Transverse colon (tissue), 4 donors: Measurements from ENCODE around the gene MTMR8. TPM values are rescaled to one million over a fixed set of nuclear protein-coding genes. Genes with fewer than 3 reads are reported as not detected.

Experiments
- DNase-seq: peaks from one replicate; pipeline ENCODE4 v3.0.0-alpha.2; 2019
- H3K27ac ChIP-seq, 4 donors: fragments of 200-600 bp; sonication (generic); 2 replicates each; pipeline ENCODE4 v1.5.1; 2016 to 2018; ENCODE audit warnings: inconsistent platforms in 4 of 4
- H3K27me3 ChIP-seq: fragments of 200-600 bp; sonication (generic); 2 replicates; pipeline ENCODE4 v1.5.1; 2017; ENCODE audit warnings: inconsistent platforms
- H3K36me3 ChIP-seq, 4 donors: fragments of 200-600 bp; sonication (generic); 2 replicates each; pipeline ENCODE4 v1.5.1; 2017 to 2019; ENCODE audit warnings: inconsistent platforms in 4 of 4
- H3K4me1 ChIP-seq, 4 donors: fragments of 200-600 bp; sonication (generic); 2 replicates each; pipeline ENCODE4 v1.5.1; 2017 to 2020; ENCODE audit warnings: inconsistent platforms in 4 of 4
- H3K4me3 ChIP-seq, 4 donors: fragments of 200-600 bp; sonication (generic); 1 replicate in 1 of 4; 2 replicates in 3 of 4; pipeline versions ENCODE4 v1.5.1 to v1.6.1; 2017 to 2019; ENCODE audit warnings: inconsistent platforms in 4 of 4
- H3K9me3 ChIP-seq, 2 donors: fragments of 200-600 bp; sonication (generic); 2 replicates each; pipeline ENCODE4 v1.5.1; 2017 to 2019; ENCODE audit warnings: inconsistent platforms in 2 of 2
- EP300 ChIP-seq: sonication (generic); formaldehyde crosslinking; IDR thresholded peaks from one replicate; pipeline ENCODE4 v1.6.1; 2017; ENCODE audit warnings: antibody characterized with exemption, low read depth
- POLR2A ChIP-seq: fragments of 450-650 bp; IDR thresholded peaks from one replicate; pipeline ENCODE4 v1.6.1; 2016; ENCODE audit warnings: antibody characterized with exemption, mild to moderate bottlenecking, moderate library complexity
- POLR2AphosphoS5 ChIP-seq, 3 donors: sonication (generic); formaldehyde crosslinking; IDR thresholded peaks; one replicate each; pipeline ENCODE4 v1.6.1; 2016; ENCODE audit warnings: antibody characterized with exemption in 3 of 3
- WGBS, 2 donors: methylation state at CpG; one replicate each; pipeline ENCODE4 v1.1.5; 2018; ENCODE audit warnings: low coverage in 1 of 2; 5-methylcytosine and 5-hydroxymethylcytosine counted together
- in situ Hi-C, 4 donors: fragments of 200-750 bp; cut with MboI; loops; one replicate each; pipeline versions ENCODE4 v1.15.0 to v1.15.1; 2017; ENCODE audit warnings: low sequenced_read_pairs in 3 of 4, low pct_ligation_motif_present in 1 of 4, low pct_unique_long_range_greater_than_20kb in 1 of 4
- intact Hi-C: fragments of 100-400 bp; cut with DNase I; formaldehyde crosslinking; loops from one replicate; pipeline ENCODE4 v1.15.1; 2023; ENCODE audit warnings: low total_unique reads
- total RNA-seq, 4 donors: library from RNA; depleted of rRNA; stranded (reverse); fragments of >200 nt; gene quantifications; one replicate each; pipeline ENCODE4 v1.1.0, GENCODE V29; 2016
- TF ChIP-seq, protein P1 (sequence below), 5 experiments: fragments of 200-600 bp in 3 of 5; fragments of 450-650 bp in 2 of 5; sonication (generic) in 3 of 5; IDR thresholded peaks; 1 replicate in 2 of 5; 2 replicates in 3 of 5; pipeline ENCODE4 v1.5.1; 2016 to 2017; ENCODE audit warnings: antibody characterized with exemption in 5 of 5, inconsistent platforms in 3 of 5, mild to moderate bottlenecking in 2 of 5, moderate library complexity in 1 of 5

The MTMR8 gene
- total RNA-seq, 4 donors from 2014 or later = 11.2 to 20.1 (median 15.2) TPM

DNA sequence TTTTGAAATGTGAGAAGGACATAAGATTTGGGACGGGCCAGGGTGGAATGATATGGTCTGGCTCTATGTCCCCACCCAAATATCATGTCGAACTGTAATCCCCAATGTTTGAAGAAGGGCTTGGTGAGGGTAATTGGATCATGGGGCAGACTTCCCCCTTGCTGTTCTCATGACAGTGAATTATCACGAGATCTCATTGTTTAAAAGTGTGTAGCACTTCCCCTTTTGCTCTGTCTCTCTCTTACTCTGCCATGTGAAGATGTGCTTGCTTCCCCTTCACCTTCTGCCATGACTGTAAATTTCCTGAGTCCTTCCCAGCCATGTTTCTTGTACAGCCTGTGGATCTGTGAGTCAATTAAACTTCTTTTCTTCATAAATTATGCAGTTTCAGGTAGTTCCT, 17.5 kb downstream of the MTMR8 start:
- intact Hi-C loops = no loop called here
- Histone ChIP-seq H3K27me3 (no peaks in the 10 kb centered on the region), H3K4me1 (no peaks in the 10 kb centered on the region), H3K9me3 (no peaks in the 10 kb centered on the region), H3K27ac (no peak overlapping the region), H3K36me3 (no peaks in the 10 kb centered on the region), H3K4me3 (no peak overlapping the region)
- DNase-seq = no peak
- TF ChIP-seq POLR2AphosphoS5 (IDR thresholded peaks at IDR 0.05) (no peak), EP300 (no peak), POLR2A (no peak)
- TF ChIP-seq, protein P1, sequence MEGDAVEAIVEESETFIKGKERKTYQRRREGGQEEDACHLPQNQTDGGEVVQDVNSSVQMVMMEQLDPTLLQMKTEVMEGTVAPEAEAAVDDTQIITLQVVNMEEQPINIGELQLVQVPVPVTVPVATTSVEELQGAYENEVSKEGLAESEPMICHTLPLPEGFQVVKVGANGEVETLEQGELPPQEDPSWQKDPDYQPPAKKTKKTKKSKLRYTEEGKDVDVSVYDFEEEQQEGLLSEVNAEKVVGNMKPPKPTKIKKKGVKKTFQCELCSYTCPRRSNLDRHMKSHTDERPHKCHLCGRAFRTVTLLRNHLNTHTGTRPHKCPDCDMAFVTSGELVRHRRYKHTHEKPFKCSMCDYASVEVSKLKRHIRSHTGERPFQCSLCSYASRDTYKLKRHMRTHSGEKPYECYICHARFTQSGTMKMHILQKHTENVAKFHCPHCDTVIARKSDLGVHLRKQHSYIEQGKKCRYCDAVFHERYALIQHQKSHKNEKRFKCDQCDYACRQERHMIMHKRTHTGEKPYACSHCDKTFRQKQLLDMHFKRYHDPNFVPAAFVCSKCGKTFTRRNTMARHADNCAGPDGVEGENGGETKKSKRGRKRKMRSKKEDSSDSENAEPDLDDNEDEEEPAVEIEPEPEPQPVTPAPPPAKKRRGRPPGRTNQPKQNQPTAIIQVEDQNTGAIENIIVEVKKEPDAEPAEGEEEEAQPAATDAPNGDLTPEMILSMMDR (IDR thresholded peaks at IDR 0.05) = no peak
- in situ Hi-C loops = no loop called here
- WGBS, 2 donors = 74 to 100% methylated on average over 2 to 3 of the region's 3 CpGs

DNA sequence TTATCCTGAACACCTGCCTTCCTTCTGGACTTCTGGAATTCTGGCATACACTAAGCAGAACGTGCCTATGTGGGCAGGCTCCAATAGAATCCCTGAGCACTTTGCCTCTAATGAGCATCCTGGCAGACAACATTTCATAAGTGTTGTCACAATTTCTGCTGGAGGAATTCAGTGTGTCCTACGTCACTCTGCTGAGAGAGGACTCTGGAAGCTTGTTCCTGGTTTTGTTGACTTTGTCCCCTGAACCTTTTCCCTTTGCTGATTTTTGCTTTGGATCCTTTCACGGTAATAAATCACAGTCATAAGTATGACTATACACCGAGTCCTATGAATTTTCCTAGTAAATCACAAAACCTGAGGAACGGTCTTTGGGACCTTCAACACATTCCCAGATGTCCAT, 43.2 kb downstream of the MTMR8 start:
- WGBS, 2 donors = 56% methylated on average over 5 of the region's 5 CpGs; no CpG with 5 or more reads in 1 of the 2 donors
- Histone ChIP-seq H3K4me1 (no peaks in the 10 kb centered on the region), H3K27me3 (no peaks in the 10 kb centered on the region), H3K4me3 (no peak overlapping the region), H3K36me3 (no peaks in the 10 kb centered on the region), H3K9me3 (no peaks in the 10 kb centered on the region), H3K27ac (peak overlapping the region in 1 of 4 donors; percentile 12)
- TF ChIP-seq, protein P1 (IDR thresholded peaks at IDR 0.05) = no peak
- in situ Hi-C loops (no loop called here), intact Hi-C loops (no loop called here)
- no peak for DNase-seq

DNA sequence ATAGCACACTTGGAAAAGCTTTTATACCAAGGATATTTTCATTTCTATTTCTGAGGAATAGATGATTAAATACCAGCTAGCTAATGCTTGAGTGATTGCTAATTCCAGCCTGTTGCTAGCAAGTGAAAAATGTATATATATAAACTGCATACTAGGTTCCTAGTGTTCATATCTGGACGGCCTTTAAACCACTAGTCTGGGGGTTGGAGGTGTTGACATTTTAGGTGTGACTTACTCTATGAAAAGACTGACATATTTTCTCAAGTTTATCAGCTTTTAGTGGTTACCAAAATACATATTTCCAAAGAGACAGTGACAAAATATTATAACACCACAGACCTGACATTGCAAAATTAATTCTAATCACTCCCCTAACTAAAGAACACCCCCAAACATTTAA, 44.7 kb downstream of the MTMR8 start:
- H3K4me1 ChIP-seq = no peaks in the 10 kb centered on the region
- no peak for DNase-seq
- no peaks in the 10 kb centered on the region for H3K27me3 ChIP-seq
- no peaks in the 10 kb centered on the region for H3K36me3 ChIP-seq
- no peak overlapping the region for H3K4me3 ChIP-seq
- peak overlapping the region in 2 of 4 donors; percentile 22 to 51 for H3K27ac ChIP-seq
- no peaks in the 10 kb centered on the region for H3K9me3 ChIP-seq
- no peak for TF ChIP-seq POLR2A
- TF ChIP-seq EP300 = no peak
- no peak for TF ChIP-seq POLR2AphosphoS5 (IDR thresholded peaks at IDR 0.05)
- TF ChIP-seq, protein P1 (IDR thresholded peaks at IDR 0.05) = no peak
- 0 to 28% methylated on average over 1 of the region's 1 CpG for WGBS, 2 donors
- in situ Hi-C loops = no loop called here
- intact Hi-C loops = no loop called here

DNA sequence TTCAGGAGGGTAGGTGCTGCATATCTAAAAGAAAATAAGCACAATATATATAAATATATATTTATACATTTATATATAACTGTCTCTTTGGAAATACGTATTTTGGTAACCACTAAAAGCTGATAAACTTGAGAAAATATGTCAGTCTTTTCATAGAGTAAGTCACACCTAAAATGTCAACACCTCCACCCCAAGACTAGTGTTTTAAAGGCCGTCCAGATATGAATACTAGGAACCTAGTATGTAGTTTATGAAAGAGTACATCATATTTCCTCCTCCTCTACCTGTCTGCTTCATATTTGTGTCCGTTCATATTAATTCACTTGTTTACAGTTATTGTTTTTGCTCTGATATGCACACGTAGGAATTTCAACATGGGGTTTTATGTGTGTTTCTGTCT, 45.2 kb downstream of the MTMR8 start:
- 47 to 60% methylated on average over 1 to 4 of the region's 4 CpGs for WGBS, 2 donors
- intact Hi-C loops (no loop called here), in situ Hi-C loops (no loop called here)
- H3K4me3 ChIP-seq = no peak overlapping the region
- TF ChIP-seq POLR2AphosphoS5 (IDR thresholded peaks at IDR 0.05) (no peak), POLR2A (no peak), EP300 (no peak)
- TF ChIP-seq, protein P1 (IDR thresholded peaks at IDR 0.05) = no peak
- H3K9me3 ChIP-seq = no peaks in the 10 kb centered on the region
- DNase-seq = no peak
- H3K36me3 ChIP-seq = no peaks in the 10 kb centered on the region
- H3K27ac ChIP-seq = peak overlapping the region in 2 of 4 donors; percentile 22 to 51
- no peaks in the 10 kb centered on the region for H3K27me3 ChIP-seq
- no peaks in the 10 kb centered on the region for H3K4me1 ChIP-seq
